GM12875 (cell line): ENCODE data around the gene TLE7.

Experiments
- H3K4me3 ChIP-seq: one replicate; pipeline ENCODE4 v1.5.1; 2011; ENCODE audit warnings: low read depth, low read length, control low read depth
- CTCF ChIP-seq: IDR thresholded peaks from 2 replicates; pipeline ENCODE4 v1.5.1; 2011; ENCODE audit warnings: low read depth, mild to moderate bottlenecking, control low read depth, inconsistent platforms, low read length, moderate library complexity, borderline replicate concordance; ENCODE audit not compliant: insufficient read depth

Gene TLE7

GRCh38 chr16:71479420-71479819 lies 37.6 kb upstream of the TLE7 start:
- no peak overlapping the region for H3K4me3 ChIP-seq
- peak; percentile 49; the same call in 1 of the 2 replicates for TF ChIP-seq CTCF

GRCh38 chr16:71476457-71477124 lies 34.7 kb upstream of the TLE7 start:
- TF ChIP-seq CTCF, result no peak

GRCh38 chr16:71474864-71475263 lies 33.0 kb upstream of the TLE7 start:
- TF ChIP-seq CTCF, result no peak
- no peak overlapping the region for H3K4me3 ChIP-seq

More at GRCh38 chr16:71476457-71477124, 34.7 kb upstream of the TLE7 start:
- H3K4me3 ChIP-seq, result no peak overlapping the region

- H3K4me3 ChIP-seq, result no peak overlapping the region
- TF ChIP-seq CTCF, result no peak
Measured at GRCh38 chr16:71473891-71474290, 32.0 kb upstream of the TLE7 start.

GRCh38 chr16:71472931-71473330 lies 31.1 kb upstream of the TLE7 start:
- no peak overlapping the region for H3K4me3 ChIP-seq
- TF ChIP-seq CTCF, result no peak

- no peak for TF ChIP-seq CTCF
- H3K4me3 ChIP-seq, result no peak overlapping the region
Measured at GRCh38 chr16:71472051-71472450, 30.2 kb upstream of the TLE7 start.

- TF ChIP-seq CTCF, result no peak
- no peak overlapping the region for H3K4me3 ChIP-seq
Measured at GRCh38 chr16:71467810-71468209, 26.0 kb upstream of the TLE7 start.
